H4 (cell line): Measurements from ENCODE around the gene CD8B. TPM values are rescaled to one million over a fixed set of nuclear protein-coding genes. Genes with fewer than 3 reads are reported as not detected.

Source experiments
- DNase-seq: peaks from one replicate; pipeline ENCODE4 v3.0.0-alpha.2; 2015; ENCODE audit warnings: low spot score
- total RNA-seq: library from RNA; depleted of rRNA; stranded (reverse); fragments of >200 nt; shearing (Covaris generic); gene quantifications from 2 replicates; pipeline ENCODE4 v1.2.3, GENCODE V29; 2014; rRNA removed

The CD8B gene
- total RNA-seq, 1 experiment from 2014 or later: not detected

- DNase-seq: no peak
Observed at GRCh38 chr2:86774862-86775261, 86.8 kb downstream of the CD8B start.

GRCh38 chr2:86772611-86773010 lies 89.1 kb downstream of the CD8B start:
- no peak for DNase-seq

GRCh38 chr2:86770816-86771301 lies 90.8 kb downstream of the CD8B start:
- DNase-seq: no peak

- DNase-seq: no peak
Observed at GRCh38 chr2:86769838-86770237, 91.8 kb downstream of the CD8B start.

- DNase-seq: no peak
Observed at GRCh38 chr2:86768189-86768949, 93.3 kb downstream of the CD8B start.

Other genes starting within 250 kb of the CD8B start
- gene RNF103, start 238.0 kb downstream of the CD8B start, total RNA-seq: 9.0 and 9.4 TPM in 2 replicates
- gene RMND5A, start 141.6 kb downstream of the CD8B start, total RNA-seq: 19.2 and 23.2 TPM in 2 replicates
- not detected in 2 replicates for gene CD8A, start 71.0 kb downstream of the CD8B start, total RNA-seq
- 0.08 TPM in 1 of 2 replicates, not detected in the other for gene RGPD1, start 80.2 kb upstream of the CD8B start, total RNA-seq
- gene PLGLB1, start 160.0 kb upstream of the CD8B start, total RNA-seq: 0.87 and 2.1 TPM in 2 replicates